ENCODE results near the gene WTAP.
"Not testable (repeated sequence)": the region's sequence is repeated elsewhere in the genome, so short reads cannot be mapped to it uniquely, and the experiment has no call there.

Gene WTAP

DNA sequence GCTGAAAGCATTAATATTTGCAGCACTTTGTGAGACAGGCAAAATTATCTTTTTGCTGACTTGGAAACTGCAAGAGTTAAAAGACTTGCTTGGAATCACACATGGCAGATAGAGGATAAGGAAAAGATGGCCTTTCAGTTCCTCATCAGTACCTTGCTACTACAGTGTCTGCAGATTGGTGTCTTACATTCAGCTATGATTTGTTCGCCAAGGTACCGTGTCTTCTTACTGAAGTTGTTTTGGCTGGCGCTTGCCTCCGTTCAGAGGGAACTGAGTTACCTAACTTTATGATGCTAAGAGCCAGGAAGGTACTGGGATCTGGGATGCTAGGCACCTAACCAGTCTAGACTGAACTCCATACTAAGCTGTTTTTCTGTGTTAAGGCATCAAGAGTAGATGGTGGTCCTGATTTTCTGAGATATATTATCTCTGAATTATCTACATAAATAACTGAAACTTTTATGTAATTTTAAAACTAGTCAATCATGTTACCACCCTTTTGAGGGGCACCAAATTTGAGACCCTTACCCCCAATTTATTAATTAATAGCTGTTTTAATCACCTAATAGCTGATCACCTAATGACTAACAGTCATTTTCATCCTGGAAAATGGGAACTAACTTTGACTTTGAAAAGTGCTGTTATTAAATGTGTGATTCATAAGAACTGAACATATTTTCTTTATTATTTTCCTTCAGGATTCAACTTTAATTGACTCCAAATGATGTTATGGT, 2.5 kb downstream of the WTAP start:
- DNase-seq: no peak

DNA sequence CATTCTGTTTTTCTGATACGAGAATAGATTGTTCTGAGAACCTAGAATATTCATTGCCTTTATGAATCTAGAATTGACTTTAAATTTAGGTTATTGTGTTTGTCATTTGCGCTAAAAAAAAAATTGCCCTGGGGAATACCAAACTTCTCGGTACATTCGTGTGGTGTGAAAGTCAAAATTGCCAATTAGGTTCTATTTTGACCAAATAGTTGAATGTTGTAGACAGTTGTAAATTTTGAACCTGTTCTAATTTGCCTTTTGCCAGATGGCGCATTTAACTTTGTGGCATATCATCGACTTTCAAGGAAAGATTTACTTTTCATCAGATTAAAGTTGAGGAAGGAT, 3.0 kb downstream of the WTAP start:
- no peak for DNase-seq

DNA sequence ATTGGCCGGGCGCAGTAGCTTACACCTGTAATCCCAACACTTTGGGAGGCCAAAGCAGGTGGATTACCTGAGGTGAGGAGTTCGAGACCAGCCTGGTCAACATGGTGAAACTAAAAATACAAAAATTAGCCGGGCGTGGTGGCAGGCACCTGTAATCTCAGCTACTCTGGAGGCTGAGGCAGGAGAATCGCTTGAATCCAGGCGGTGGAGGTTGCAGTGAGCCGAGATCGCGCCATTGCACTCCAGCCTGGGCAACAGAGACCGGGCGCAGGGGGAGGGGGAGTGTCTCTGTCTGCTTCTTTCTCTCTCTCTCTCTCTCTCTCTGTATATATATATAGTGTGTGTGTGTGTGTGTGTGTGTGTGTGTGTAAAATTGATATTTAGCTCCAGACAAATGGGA, 5.2 kb downstream of the WTAP start:
- not testable (repeated sequence) for DNase-seq

GRCh38 chr6:159733395-159733794, 6.1 kb downstream of the WTAP start:
- not testable (repeated sequence) for DNase-seq

DNA sequence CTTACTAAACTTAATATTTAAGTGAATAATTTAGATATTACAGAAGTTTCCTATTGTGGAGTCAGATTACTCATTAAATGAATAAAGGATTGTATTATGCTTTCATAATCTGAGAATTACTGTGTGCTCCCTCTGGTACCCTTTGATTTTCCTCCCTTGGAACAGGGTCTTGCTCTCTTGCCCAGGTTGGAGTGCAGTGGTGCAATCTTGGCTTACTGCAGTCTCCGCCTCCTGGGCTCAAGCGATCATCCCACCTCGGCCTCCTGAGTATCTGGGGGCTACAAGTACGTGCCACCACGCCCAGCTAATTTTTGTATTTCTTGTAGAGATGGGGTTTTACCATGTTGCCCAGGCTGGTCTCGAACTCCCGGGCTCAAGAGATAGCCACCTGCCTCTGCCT, 9.6 kb downstream of the WTAP start:
- no peak for DNase-seq

DNA sequence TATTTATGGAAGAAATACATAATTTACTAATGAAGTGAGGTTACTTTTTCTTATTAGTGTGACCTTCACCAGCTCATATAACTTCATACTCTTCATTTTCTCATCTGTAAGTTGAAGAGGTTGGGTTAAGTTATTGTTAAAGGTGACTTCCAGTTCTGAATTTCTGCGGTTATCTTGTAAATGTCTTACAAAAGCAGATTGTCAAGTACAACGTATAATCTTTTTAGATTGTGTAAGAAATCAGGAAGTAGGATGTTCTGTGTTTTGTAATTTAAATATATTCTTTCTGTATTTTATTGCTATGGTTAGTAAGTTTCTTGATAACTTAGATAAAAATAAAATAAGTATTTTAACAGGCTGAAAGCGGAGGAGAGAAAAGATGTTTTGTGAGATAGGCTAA, 12.0 kb downstream of the WTAP start:
- DNase-seq: no peak

DNA sequence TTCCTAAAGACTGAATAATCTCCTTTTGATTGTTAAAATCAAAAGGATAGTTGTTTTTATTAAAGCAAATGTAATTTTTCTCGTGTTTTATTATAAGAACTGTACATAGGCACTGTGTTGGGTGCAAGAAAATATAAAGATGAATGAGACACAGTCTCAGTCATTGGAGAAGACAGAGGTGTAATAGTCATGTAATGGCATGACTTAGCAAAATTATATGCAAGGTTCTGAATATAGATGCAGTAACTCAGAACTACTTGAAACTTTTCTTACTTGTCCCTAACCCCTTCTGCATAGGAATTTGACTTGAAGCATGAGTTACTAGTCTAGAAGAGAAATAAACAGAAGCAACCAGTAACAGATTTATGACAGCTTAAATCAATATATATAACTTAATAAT, 14.9 kb downstream of the WTAP start:
- DNase-seq: no peak

GRCh38 chr6:159745081-159745480, 17.8 kb downstream of the WTAP start:
- no peak for DNase-seq

- no peak for DNase-seq
Measured at GRCh38 chr6:159746759-159747158, 19.5 kb downstream of the WTAP start.

DNA sequence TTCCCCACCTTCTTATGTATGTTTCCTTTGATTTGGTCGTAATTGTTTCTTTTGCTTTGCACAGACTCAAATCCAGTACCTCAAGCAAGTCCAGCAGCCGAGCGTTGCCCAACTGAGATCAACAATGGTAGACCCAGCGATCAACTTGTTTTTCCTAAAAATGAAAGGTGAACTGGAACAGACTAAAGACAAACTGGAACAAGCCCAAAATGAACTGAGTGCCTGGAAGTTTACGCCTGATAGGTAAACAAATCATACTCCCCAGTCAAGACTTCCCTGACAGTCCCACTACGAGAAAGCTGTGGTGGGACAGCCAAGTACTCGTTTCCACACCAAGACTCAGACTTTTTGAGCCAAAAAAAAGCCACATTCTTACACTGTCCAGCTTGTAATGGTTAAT, 20.8 kb downstream of the WTAP start:
- not testable (repeated sequence) for DNase-seq

DNA sequence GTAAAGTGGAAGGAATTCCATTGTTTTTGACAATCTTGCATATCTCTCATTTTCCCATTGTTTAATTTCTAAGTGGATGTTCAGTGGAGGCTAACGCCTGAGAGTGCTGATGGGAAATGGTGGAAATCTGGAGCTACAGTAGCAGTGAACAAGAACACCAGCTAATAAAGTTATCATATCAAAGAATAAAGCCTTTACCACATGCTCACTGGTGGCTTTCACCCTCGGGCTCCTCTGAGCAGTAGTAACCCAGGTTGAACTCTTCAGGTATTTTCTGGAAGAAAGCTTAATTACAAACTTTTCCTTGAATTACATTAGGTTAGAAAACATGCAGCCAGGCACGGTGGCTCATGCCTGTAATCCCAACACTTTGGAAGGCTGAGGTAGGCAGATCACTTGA, 24.1 kb downstream of the WTAP start:
- DNase-seq: no peak

GRCh38 chr6:159753081-159753872, 26.0 kb downstream of the WTAP start:
- DNase-seq: no peak

DNA sequence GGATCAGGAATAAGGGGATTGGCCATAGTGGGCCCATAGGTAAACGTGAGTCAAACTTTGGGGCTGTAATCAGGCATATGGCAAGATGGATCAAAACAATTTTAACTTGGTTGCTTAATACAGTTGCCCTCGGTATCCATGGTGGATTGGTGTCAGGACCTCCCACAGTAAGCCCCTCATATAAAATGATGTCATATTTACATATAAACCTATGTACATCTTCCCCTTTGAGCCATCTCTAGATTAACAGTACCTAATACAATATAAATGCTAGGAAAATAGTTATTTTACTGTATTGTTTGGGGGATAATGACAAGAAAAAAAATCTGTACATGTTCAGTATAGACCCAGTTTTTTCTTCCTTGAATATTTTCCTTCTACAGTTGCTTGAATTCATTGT, 27.1 kb downstream of the WTAP start:
- DNase-seq: no peak

- DNase-seq: no peak
Measured at GRCh38 chr6:159754959-159755914, 27.9 kb downstream of the WTAP start.

GRCh38 chr6:159756508-159756907, 29.2 kb downstream of the WTAP start:
- no peak for DNase-seq

DNA sequence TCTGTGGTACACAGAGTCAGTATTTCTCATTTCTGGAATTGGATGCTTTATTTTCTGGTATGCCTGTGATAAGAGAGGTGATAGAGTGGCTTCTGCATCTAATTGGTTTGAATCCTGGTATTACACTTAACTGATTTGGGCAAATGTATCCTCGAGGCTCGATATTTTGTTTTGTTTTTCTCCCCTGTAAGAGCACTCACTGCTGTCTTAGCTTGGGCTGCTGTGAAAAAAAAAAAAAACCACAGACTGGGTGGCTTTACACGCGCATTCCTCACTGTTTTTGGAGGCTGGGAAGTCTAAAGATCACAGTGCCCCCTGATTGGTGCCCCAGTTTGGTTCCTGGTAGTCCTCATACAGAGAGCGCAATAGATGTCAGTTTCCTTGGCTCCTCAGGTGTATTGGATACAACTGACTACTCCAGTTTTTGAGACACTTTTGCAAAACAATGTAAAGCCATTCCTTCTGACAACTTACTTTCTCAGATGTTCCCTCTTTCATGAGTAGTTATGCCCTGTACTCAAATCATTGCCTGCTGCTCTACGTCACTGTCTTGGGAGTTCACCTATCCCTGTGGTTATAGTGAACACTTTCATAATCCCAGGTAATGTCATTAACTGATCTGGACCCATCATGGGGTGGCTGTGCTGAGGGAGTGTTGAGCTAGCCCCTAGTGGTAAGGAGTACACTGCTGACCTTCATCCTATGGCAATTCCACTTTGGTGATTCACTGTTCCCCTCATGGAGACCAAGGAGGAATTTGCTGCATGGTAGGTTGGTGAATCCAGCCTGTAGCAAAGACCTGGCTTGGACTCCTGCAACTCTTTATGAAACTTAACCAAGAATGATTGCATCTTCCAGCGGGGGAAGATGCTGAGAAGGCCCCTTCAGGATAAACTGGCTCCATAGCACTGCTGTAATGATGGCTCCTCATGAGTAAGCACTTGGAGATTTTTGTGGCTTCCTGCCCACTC, 31.0 kb downstream of the WTAP start:
- DNase-seq: no peak

DNA sequence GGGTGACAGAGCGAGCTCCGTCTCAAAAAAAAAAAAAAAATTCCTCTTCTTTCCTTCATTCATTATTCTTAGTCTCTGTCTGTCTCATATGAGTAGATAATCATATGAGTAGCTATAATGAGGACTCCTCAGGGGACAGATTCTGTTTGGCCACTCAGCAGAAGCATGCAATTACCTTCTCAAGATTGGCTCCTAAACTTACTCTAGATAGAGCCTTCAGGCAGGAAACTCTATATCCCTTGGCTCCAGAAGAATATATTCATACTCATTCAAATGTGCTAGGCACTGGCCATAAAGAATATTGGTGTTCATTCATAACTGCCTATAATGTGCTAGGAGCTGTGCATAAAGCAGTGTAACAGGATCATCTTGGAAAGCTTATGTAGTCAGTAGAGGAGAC, 32.3 kb downstream of the WTAP start:
- no peak for DNase-seq

GRCh38 chr6:159760602-159761057, 33.3 kb downstream of the WTAP start:
- DNase-seq: no peak

DNA sequence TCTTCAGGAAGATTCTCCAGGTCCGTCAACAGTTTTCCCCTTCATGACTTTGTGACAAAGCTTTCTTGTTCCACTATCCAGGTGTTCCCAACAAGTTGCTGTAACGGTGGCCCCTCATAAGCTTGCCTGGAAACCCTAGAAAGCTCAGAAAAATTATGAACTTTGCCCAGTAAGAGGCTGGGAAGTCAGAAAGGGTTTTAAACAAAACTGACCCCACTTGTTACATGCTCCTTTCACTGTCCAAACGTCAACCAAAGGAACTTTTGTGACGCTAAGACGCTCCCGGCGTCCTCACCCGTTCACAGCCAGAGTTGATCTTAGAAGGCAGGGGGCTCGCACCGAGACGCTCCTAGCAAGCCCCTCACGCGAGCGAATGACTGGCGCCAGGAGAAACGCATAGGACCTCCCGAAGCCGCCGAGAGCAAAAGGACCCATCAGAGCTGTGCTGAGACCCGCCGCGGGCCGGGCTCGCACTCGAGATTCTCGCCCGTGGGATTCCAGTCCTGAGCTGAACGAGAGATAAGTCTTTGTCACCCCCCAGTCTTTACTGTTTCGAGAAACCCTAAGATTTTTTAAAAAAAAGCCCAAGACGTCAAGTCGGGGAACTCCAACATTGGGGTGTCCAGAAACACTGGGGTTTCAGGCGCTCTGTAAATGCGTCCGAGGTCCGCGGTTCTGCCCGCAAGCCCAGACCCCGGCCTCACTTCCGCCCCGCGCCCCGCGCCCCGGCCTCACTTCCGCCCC, 34.0 kb downstream of the WTAP start:
- no peak for DNase-seq

- peak; percentile 96 for DNase-seq
Measured at GRCh38 chr6:159761873-159762680, 34.8 kb downstream of the WTAP start, which contains the start of gene ACAT2. Gene ACAT2, plus strand, starts transcription at chr6:159762045. Its CDS starts 43 bp downstream, at chr6:159762088.
